Loucy (cell line): Measurements from ENCODE around the gene FCGR2B.
"Not testable (repeated sequence)": the region's sequence is repeated elsewhere in the genome, so short reads cannot be mapped to it uniquely, and the experiment has no call there.

Experiments used
- EZH2phosphoT487 ChIP-seq: fragments of 200-600 bp; IDR thresholded peaks from 2 replicates; pipeline ENCODE4 v1.6.1; 2018; ENCODE audit warnings: antibody characterized with exemption, mild to moderate bottlenecking, moderate library complexity, borderline replicate concordance
- TF ChIP-seq, protein P1 (sequence below): fragments of 200-600 bp; sonication (generic); conservative IDR thresholded peaks from 2 replicates; pipeline ENCODE4 v1.5.1; 2014; ENCODE audit warnings: mild to moderate bottlenecking, antibody characterized with exemption, low read length

DNA sequence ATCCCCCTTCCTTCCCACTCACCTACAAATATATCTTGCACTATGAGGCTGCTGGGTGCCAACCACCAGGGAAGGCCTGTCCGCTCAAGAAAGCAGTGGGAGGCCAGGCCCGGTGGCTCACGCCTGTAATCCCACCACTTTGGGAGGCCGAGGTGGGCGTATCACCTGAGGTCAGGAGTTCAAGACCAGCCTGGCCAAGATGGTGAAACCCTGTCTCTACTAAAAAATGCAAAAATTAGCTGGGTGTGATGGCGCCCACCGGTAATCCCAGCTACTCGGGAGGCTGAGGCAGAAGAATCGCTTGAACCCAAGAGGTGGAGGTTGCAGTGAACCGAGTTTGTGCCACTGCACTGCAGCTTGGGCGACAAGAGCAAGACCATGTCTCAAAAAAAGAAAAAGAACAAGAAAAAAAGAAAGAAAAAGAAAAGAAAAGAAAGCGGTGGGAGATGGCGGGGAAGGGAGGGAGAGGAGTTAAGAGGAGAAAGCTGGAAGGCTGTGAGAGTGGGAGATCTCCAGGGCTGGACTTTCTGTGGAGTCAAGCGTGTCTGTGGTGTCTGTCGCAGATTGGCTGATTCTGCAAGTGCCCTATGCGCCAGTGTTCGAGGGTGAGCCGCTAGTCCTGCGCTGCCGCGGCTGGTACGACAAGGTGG, 62.4 kb downstream of the FCGR2B start:
- TF ChIP-seq EZH2phosphoT487, result not testable (repeated sequence)
- TF ChIP-seq, protein P1, sequence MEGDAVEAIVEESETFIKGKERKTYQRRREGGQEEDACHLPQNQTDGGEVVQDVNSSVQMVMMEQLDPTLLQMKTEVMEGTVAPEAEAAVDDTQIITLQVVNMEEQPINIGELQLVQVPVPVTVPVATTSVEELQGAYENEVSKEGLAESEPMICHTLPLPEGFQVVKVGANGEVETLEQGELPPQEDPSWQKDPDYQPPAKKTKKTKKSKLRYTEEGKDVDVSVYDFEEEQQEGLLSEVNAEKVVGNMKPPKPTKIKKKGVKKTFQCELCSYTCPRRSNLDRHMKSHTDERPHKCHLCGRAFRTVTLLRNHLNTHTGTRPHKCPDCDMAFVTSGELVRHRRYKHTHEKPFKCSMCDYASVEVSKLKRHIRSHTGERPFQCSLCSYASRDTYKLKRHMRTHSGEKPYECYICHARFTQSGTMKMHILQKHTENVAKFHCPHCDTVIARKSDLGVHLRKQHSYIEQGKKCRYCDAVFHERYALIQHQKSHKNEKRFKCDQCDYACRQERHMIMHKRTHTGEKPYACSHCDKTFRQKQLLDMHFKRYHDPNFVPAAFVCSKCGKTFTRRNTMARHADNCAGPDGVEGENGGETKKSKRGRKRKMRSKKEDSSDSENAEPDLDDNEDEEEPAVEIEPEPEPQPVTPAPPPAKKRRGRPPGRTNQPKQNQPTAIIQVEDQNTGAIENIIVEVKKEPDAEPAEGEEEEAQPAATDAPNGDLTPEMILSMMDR, result not testable (repeated sequence)
